GM23338 (cell line): ENCODE results near the gene MAP7D3. TPM values are rescaled to one million over a fixed set of nuclear protein-coding genes. Genes with fewer than 3 reads are reported as not detected.

Source experiments
- ATAC-seq: fragments of 200-7000 bp; cut with Tn5 transposase; 3 replicates; pipeline ENCODE4 v1.9.1; 2020
- DNase-seq: peaks from one replicate; pipeline ENCODE4 v3.0.0-alpha.2; 2015; ENCODE audit warnings: low spot score
- H2AFZ ChIP-seq: fragments of 200-600 bp; sonication (generic); 2 replicates; pipeline ENCODE4 v1.8.0; 2016; ENCODE audit warnings: antibody characterized with exemption, mild to moderate bottlenecking, moderate library complexity
- H3F3A ChIP-seq: fragments of 200-600 bp; sonication (generic); replicated peaks from 2 replicates; pipeline ENCODE4 v1.8.0; 2017; ENCODE audit warnings: antibody characterized with exemption, mixed run types, low read depth
- H3K27ac ChIP-seq: fragments of 200-600 bp; sonication (generic); 2 replicates; pipeline ENCODE4 v1.6.1; 2016; ENCODE audit warnings: low read depth
- H3K27me3 ChIP-seq: fragments of 200-600 bp; sonication (generic); 2 replicates; pipeline ENCODE4 v1.8.0; 2016; ENCODE audit warnings: mild to moderate bottlenecking, mixed run types, moderate library complexity; ENCODE audit not compliant: insufficient read depth
- H3K36me3 ChIP-seq: fragments of 200-600 bp; sonication (generic); 2 replicates; pipeline ENCODE4 v1.8.0; 2016; ENCODE audit warnings: mild to moderate bottlenecking; ENCODE audit not compliant: insufficient read depth
- H3K4me1 ChIP-seq: fragments of 200-600 bp; sonication (generic); 2 replicates; pipeline ENCODE4 v1.8.0; 2016; ENCODE audit warnings: mild to moderate bottlenecking, moderate library complexity; ENCODE audit not compliant: insufficient read depth
- H3K4me2 ChIP-seq: fragments of 200-600 bp; sonication (generic); 2 replicates; pipeline ENCODE4 v1.7.1; 2017; ENCODE audit warnings: mixed run types
- H3K4me3 ChIP-seq: fragments of 200-600 bp; sonication (generic); 2 replicates; pipeline ENCODE4 v1.6.1; 2016; ENCODE audit warnings: mixed run types
- H3K79me2 ChIP-seq: fragments of 200-600 bp; sonication (generic); replicated peaks from 2 replicates; pipeline ENCODE4 v1.8.0; 2017; ENCODE audit warnings: mild to moderate bottlenecking; ENCODE audit not compliant: insufficient read depth
- H3K9me2 ChIP-seq: fragments of 200-600 bp; sonication (generic); 2 replicates; pipeline ENCODE4 v1.8.0; 2017; ENCODE audit not compliant: insufficient read depth
- H4K20me1 ChIP-seq: fragments of 200-600 bp; sonication (generic); replicated peaks from 2 replicates; pipeline ENCODE4 v1.8.0; 2017; ENCODE audit warnings: mild to moderate bottlenecking; ENCODE audit not compliant: insufficient read depth
- H3K27ac Mint-ChIP-seq: 2 replicates; pipeline ENCODE4 v1.8.0; 2020; ENCODE audit warnings: inconsistent platforms, mild to moderate bottlenecking, moderate library complexity, mixed read lengths
- H3K27me3 Mint-ChIP-seq: 3 replicates; pipeline ENCODE4 v1.8.0; 2022; ENCODE audit warnings: low read depth, mild to moderate bottlenecking, moderate library complexity, mixed read lengths, inconsistent platforms; ENCODE audit not compliant: insufficient read depth, poor library complexity
- H3K36me3 Mint-ChIP-seq: 3 replicates; pipeline ENCODE4 v1.8.0; 2021; ENCODE audit warnings: low read depth, mild to moderate bottlenecking, inconsistent platforms, moderate library complexity, mixed read lengths
- H3K4me1 Mint-ChIP-seq: 3 replicates; pipeline ENCODE4 v1.8.0; 2020; ENCODE audit warnings: mild to moderate bottlenecking, inconsistent platforms, mixed read lengths
- H3K4me3 Mint-ChIP-seq: 3 replicates; pipeline ENCODE4 v1.8.0; 2021; ENCODE audit warnings: moderate library complexity, mild to moderate bottlenecking, inconsistent platforms, mixed read lengths
- H3K9me3 Mint-ChIP-seq: 3 replicates; pipeline ENCODE4 v1.8.0; 2020; ENCODE audit warnings: moderate library complexity, mild to moderate bottlenecking, inconsistent platforms, mixed read lengths
- CTCF ChIP-seq, 2 experiments: fragments of 200-600 bp in 1 of 2; sonication (generic) in 1 of 2; conservative IDR thresholded peaks; 2 replicates each; pipeline versions ENCODE4 v1.5.1 to v1.6.1; 2016 to 2017; ENCODE audit warnings: antibody characterized with exemption in 2 of 2, low read depth in 2 of 2, mild to moderate bottlenecking in 2 of 2, moderate library complexity in 1 of 2
- ETS1 ChIP-seq: IDR thresholded peaks from 2 replicates; pipeline ENCODE4 v1.6.1; 2016; ENCODE audit warnings: antibody characterized with exemption
- EZH2 ChIP-seq: fragments of 200-600 bp; sonication (generic); IDR thresholded peaks from one replicate; pipeline ENCODE4 v1.8.0; 2017; ENCODE audit warnings: antibody characterized with exemption, mild to moderate bottlenecking, low read depth; ENCODE audit not compliant: unreplicated experiment
- JUNB ChIP-seq: IDR thresholded peaks from one replicate; pipeline ENCODE4 v1.6.1; 2016; ENCODE audit warnings: antibody characterized with exemption; ENCODE audit not compliant: unreplicated experiment
- NANOG ChIP-seq: IDR thresholded peaks from 2 replicates; pipeline ENCODE4 v1.6.1; 2016; ENCODE audit warnings: antibody characterized with exemption, borderline replicate concordance
- POLR2AphosphoS5 ChIP-seq: IDR thresholded peaks from 2 replicates; pipeline ENCODE4 v1.6.1; 2016; ENCODE audit warnings: antibody characterized with exemption, low read depth
- REST ChIP-seq: IDR thresholded peaks from one replicate; pipeline ENCODE4 v1.6.1; 2018; ENCODE audit warnings: antibody characterized with exemption; ENCODE audit not compliant: unreplicated experiment
- STAT1 ChIP-seq: IDR thresholded peaks from one replicate; pipeline ENCODE4 v1.6.1; 2016; ENCODE audit warnings: antibody characterized with exemption; ENCODE audit not compliant: unreplicated experiment
- ZNF114 ChIP-seq: fragments of 250-450 bp; sonication (Bioruptor Pico); IDR thresholded peaks from 2 replicates; pipeline ENCODE4 v1.5.0; 2020; ENCODE audit warnings: mild to moderate bottlenecking, moderate library complexity
- polyA plus RNA-seq: library from polyadenylated mRNA; unstranded; fragments of >200 nt; fragmentation: Nextera tagmentation; extraction: Ambion mirVana; gene quantifications from 2 replicates; pipeline ENCODE4 v1.2.1, GENCODE V29; 2016
- total RNA-seq: library from RNA; depleted of rRNA; stranded (reverse); fragments of >200 nt; shearing (Covaris generic); gene quantifications from 2 replicates; pipeline ENCODE4 v1.2.3, GENCODE V29; 2014
- TF ChIP-seq, protein P1 (sequence below): fragments of 250-450 bp; sonication (Bioruptor Pico); IDR thresholded peaks from 2 replicates; pipeline ENCODE4 v1.5.0; 2020; ENCODE audit warnings: mild to moderate bottlenecking, moderate library complexity

Gene MAP7D3
- total and polyA plus RNA-seq, 2 experiments from 2014 or later: 14.5 to 33.4 TPM

DNA sequence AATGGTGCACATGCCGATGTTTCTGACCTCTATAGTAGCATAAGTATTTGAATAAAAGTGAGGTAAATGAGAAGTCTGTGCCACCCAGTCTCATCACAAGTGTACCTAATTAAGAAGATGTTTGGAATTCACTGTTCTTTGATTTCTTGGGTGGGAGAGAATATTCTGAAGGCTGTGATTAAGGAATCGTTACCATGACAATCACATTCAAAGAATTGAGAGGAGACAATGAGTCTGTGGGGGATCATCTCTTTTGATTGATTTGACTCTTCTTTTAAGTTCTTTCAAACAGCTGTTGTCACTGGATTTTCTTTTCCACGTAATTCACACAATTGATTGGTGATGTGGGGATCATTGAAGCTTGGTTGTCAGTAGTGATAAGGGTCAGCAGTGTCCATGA lies 85.8 kb downstream of the MAP7D3 start (continued):
- TF ChIP-seq, protein P1, sequence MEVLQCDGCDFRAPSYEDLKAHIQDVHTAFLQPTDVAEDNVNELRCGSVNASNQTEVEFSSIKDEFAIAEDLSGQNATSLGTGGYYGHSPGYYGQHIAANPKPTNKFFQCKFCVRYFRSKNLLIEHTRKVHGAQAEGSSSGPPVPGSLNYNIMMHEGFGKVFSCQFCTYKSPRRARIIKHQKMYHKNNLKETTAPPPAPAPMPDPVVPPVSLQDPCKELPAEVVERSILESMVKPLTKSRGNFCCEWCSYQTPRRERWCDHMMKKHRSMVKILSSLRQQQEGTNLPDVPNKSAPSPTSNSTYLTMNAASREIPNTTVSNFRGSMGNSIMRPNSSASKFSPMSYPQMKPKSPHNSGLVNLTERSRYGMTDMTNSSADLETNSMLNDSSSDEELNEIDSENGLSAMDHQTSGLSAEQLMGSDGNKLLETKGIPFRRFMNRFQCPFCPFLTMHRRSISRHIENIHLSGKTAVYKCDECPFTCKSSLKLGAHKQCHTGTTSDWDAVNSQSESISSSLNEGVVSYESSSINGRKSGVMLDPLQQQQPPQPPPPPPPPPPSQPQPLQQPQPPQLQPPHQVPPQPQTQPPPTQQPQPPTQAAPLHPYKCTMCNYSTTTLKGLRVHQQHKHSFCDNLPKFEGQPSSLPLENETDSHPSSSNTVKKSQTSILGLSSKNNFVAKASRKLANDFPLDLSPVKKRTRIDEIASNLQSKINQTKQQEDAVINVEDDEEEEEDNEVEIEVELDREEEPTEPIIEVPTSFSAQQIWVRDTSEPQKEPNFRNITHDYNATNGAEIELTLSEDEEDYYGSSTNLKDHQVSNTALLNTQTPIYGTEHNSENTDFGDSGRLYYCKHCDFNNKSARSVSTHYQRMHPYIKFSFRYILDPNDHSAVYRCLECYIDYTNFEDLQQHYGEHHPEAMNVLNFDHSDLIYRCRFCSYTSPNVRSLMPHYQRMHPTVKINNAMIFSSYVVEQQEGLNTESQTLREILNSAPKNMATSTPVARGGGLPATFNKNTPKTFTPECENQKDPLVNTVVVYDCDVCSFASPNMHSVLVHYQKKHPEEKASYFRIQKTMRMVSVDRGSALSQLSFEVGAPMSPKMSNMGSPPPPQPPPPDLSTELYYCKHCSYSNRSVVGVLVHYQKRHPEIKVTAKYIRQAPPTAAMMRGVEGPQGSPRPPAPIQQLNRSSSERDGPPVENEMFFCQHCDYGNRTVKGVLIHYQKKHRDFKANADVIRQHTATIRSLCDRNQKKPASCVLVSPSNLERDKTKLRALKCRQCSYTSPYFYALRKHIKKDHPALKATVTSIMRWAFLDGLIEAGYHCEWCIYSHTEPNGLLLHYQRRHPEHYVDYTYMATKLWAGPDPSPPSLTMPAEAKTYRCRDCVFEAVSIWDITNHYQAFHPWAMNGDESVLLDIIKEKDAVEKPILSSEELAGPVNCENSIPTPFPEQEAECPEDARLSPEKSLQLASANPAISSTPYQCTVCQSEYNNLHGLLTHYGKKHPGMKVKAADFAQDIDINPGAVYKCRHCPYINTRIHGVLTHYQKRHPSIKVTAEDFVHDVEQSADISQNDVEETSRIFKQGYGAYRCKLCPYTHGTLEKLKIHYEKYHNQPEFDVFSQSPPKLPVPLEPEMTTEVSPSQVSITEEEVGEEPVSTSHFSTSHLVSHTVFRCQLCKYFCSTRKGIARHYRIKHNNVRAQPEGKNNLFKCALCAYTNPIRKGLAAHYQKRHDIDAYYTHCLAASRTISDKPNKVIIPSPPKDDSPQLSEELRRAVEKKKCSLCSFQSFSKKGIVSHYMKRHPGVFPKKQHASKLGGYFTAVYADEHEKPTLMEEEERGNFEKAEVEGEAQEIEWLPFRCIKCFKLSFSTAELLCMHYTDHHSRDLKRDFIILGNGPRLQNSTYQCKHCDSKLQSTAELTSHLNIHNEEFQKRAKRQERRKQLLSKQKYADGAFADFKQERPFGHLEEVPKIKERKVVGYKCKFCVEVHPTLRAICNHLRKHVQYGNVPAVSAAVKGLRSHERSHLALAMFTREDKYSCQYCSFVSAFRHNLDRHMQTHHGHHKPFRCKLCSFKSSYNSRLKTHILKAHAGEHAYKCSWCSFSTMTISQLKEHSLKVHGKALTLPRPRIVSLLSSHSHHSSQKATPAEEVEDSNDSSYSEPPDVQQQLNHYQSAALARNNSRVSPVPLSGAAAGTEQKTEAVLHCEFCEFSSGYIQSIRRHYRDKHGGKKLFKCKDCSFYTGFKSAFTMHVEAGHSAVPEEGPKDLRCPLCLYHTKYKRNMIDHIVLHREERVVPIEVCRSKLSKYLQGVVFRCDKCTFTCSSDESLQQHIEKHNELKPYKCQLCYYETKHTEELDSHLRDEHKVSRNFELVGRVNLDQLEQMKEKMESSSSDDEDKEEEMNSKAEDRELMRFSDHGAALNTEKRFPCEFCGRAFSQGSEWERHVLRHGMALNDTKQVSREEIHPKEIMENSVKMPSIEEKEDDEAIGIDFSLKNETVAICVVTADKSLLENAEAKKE (CRISPR knock-in tag): no peak
- TF ChIP-seq NANOG: no peak
- no peak for TF ChIP-seq POLR2AphosphoS5
- TF ChIP-seq JUNB: no peak
- no peak for TF ChIP-seq REST
- no peak for TF ChIP-seq STAT1

DNA sequence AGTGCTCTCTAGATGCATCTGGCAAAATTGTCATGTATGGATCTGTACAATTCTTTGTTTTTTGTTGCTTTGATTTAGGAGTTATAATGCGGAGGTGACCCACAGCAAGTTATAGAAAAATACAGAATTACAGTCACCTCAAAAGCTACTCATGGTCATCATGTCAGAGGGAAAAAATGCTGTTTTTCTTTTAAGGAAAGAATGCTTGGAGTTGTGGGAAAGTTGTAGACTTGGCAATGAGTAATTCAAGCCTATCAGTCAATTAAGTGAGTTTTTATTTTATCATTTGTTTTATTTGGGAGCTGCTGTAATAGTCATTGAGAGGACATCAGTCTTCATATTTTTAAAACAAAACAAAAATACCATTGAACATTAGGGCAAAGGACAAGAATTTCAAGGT lies 87.5 kb downstream of the MAP7D3 start:
- Histone ChIP-seq H2AFZ (no peak overlapping the region), H3K27me3 (no peaks in the 10 kb centered on the region), H3F3A (no peaks in the 10 kb centered on the region), H3K4me1 (peaks cover 16% of the 10 kb centered on the region), H3K79me2 (peaks cover 29% of the 10 kb centered on the region), H3K9me2 (no peaks in the 10 kb centered on the region), H3K27ac (no peak overlapping the region), H3K4me2 (no peak overlapping the region), H4K20me1 (no peaks in the 10 kb centered on the region), H3K36me3 (no peaks in the 10 kb centered on the region), H3K4me3 (no peak overlapping the region)
- H3K36me3 Mint-ChIP-seq: no peaks in the 10 kb centered on the region
- H3K4me3 Mint-ChIP-seq: no peak overlapping the region
- peak overlapping the region; percentile 26; the same call in 1 of the 2 replicates for H3K27ac Mint-ChIP-seq
- DNase-seq (no peak), ATAC-seq (no peak)
- no peak for TF ChIP-seq ETS1
- TF ChIP-seq ZNF114: no peak
- no peak for TF ChIP-seq EZH2
- TF ChIP-seq CTCF (conservative IDR thresholded peaks at IDR 0.05; ENCODE audit: low read depth in 2 of 2): no peak
- H3K9me3 Mint-ChIP-seq: no peaks in the 10 kb centered on the region
- peaks cover 4% of the 10 kb centered on the region for H3K27me3 Mint-ChIP-seq
- H3K4me1 Mint-ChIP-seq: peaks cover 35% of the 10 kb centered on the region
